ENCODE data around the gene BIRC5.
"Not testable (repeated sequence)": the region's sequence is repeated elsewhere in the genome, so short reads cannot be mapped to it uniquely, and the experiment has no call there.

BIRC5 gene

DNA sequence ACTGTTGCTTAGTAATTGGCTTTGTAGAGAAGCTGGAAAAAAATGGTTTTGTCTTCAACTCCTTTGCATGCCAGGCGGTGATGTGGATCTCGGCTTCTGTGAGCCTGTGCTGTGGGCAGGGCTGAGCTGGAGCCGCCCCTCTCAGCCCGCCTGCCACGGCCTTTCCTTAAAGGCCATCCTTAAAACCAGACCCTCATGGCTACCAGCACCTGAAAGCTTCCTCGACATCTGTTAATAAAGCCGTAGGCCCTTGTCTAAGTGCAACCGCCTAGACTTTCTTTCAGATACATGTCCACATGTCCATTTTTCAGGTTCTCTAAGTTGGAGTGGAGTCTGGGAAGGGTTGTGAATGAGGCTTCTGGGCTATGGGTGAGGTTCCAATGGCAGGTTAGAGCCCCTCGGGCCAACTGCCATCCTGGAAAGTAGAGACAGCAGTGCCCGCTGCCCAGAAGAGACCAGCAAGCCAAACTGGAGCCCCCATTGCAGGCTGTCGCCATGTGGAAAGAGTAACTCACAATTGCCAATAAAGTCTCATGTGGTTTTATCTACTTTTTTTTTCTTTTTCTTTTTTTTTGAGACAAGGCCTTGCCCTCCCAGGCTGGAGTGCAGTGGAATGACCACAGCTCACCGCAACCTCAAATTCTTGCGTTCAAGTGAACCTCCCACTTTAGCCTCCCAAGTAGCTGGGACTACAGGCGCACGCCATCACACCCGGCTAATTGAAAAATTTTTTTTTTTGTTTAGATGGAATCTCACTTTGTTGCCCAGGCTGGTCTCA is 11.2 kb downstream of the BIRC5 start:
- no peak for DNase-seq

DNA sequence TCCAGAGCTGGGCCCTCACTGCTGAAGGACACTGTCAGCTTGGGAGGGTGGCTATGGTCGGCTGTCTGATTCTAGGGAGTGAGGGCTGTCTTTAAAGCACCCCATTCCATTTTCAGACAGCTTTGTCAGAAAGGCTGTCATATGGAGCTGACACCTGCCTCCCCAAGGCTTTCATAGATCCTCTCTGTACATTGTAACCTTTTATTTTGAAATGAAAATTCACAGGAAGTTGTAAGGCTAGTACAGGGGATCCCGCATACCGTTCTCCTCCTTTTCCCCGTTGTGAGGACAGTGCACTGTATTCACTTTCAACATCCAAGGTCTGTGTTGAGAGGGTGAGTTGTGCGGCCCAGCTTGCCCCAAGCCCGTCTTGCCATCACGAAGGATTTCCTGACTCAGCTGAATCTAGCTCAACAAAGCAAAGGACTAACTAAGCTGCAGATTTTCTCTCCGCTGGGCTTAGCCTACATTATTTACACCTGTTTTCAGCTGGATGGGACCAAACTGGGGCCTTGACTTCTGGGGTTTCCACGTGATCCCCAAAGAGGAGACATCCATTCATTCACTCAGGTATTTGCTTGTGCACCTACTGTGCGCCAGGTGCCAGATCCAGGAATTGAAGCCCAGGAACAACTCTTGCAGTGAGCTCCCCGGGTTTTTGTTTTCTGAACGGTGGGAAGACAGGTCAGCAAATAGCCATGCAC is 12.2 kb downstream of the BIRC5 start:
- no peak for DNase-seq

- DNase-seq, result peak; percentile 75 to 88 (median 82)
Measured at GRCh38 chr17:78226759-78227454, 12.9 kb downstream of the BIRC5 start.

DNA sequence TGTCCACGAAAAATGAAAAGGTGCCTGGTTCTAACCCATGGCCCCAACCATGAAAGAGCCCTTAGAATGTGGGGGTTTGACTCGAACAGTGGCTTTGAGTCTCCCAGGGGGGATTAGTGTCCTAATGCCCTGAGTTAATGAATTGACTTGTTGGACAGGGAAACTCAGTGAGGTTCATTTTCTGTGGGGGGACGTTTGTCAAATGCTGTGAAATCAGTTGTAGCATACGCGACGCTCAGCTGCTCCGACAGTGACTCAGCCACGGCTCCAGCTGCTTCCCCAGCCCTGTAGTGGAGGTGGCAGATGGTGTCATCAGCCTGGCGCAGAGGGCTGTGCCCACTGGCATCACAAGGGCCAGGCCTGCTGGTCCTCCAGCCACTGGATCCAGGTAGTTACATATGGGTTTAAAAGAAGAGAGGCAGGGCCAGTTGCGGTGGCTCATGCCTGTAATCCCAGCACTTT is 13.4 kb downstream of the BIRC5 start:
- DNase-seq, result peak; percentile 85 to 93 (median 90)

DNA sequence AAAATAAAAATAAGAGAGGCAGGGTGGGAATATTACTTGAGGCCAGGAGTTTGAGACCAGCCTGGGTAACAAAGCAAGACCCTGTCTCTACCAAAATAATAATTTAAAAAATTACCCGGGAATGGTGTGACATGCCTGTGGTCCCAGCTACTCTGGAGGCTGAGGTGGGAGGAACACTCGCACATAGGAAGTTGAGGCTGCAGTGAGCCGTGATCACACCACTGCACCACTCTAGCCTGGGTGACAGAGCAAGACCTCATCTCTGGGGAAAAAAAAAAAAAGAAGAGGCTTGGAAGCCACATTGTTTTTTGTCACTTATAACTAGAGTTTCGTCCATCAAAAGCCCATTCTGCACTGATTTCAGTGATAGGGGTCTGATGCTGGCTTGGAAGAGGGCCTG is 14.1 kb downstream of the BIRC5 start:
- peak in 3 of 4 experiments; percentile 41 to 61 (median 52) for DNase-seq

- DNase-seq, result no peak
Measured at GRCh38 chr17:78230252-78230962, 16.4 kb downstream of the BIRC5 start.

GRCh38 chr17:78230996-78231935 is 17.2 kb downstream of the BIRC5 start, which contains the start of gene TMEM235:
TSS of gene TMEM235 (plus strand) at chr17:78231631. CDS start at chr17:78232024, 393 bp downstream.
- peak in 2 of 4 experiments; percentile 25 to 35 for DNase-seq

DNA sequence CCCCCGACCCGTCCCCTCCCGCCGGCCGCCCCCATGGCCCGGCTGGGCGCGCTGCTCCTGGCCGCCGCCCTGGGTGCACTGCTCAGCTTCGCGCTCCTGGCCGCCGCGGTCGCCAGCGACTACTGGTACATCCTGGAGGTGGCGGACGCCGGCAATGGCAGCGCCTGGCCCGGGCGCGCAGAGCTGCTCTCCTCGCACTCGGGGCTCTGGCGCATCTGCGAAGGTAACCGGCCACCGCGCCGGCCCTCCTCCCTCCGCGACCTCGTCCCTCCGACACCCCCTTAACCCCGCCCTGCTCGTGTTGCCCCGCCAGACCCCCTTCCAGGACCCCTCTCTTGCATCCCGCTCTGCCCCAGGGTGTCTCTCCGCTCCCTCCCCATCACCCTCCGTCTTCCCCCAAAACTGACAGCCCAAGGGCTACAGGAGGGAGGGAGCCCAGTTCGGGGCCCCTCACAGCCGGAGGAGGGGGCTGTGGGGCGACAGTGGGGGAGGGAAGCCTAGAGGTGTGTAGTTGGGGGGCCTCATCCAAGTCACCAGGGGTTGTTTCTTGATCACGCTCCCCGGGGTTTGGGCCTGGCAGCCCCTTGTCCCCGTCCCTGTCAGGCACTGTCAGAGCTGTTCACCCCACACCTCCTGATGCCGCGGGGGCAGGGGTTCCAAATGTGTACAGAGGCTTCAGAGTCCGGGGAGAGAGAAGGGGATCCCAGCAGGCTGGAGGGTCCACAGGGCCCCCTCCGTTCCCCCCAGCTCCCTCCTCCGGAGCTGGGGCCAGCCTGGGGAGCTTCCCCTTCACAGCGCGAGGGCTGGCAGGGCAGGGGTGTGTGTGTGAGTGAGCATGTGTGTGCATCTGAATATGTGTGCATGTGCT is 18.2 kb downstream of the BIRC5 start:
- DNase-seq, result peak in 3 of 4 experiments; percentile 39 to 71 (median 59)

- DNase-seq, result peak; percentile 54 to 77 (median 70)
Measured at GRCh38 chr17:78232859-78233173, 18.8 kb downstream of the BIRC5 start.

DNA sequence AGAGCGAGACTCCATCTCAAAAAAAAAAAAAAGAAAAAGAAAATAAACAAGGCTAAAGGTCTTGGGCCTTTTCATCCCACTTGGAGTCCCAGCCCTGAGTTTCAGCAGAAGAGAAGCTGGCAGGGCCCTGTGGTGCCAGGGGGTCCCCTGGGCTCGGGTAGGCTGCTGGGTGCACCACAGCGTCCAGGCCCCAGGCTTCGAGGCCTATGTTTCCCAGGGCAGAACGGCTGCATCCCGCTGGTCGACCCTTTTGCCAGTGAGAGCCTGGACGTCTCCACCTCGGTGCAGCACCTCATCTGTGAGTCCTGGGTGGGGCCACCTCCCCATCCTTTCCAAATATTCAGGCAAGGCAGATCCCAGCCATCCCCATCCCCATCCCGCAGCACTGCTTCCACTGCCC is 19.6 kb downstream of the BIRC5 start:
- DNase-seq, result no peak

DNA sequence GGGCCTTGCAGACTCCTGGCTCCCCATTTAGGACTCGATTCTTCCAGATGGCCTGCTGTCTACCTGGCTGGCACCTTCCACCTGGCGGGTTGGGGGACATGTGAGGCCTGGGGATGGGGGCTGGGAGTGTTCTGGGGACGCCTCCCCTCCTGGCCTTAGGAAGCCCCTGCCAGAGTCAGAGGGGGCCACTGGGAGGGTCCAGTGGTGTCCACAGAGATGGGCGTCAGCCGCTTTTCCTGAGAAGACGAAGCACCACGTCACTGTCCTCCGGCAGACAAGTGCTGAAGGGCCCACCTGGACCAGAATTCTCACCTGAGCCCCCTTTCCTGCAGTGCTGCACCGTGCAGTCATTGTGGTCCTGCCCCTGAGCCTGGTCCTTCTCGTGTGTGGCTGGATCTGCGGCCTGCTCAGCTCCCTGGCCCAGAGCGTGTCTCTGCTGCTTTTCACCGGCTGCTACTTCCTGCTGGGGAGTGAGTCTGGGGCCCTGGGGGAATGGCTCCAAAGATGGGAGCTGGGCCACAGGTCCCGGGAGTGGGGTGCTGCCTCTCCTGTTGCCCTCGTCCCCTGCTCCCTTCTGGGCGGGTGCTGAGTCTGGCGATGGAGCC is 20.3 kb downstream of the BIRC5 start:
- no peak for DNase-seq

- DNase-seq, result not testable (repeated sequence)
Measured at GRCh38 chr17:78235022-78235421, 21.0 kb downstream of the BIRC5 start.

- no peak for DNase-seq
Measured at GRCh38 chr17:78235885-78236284, 21.8 kb downstream of the BIRC5 start.

DNA sequence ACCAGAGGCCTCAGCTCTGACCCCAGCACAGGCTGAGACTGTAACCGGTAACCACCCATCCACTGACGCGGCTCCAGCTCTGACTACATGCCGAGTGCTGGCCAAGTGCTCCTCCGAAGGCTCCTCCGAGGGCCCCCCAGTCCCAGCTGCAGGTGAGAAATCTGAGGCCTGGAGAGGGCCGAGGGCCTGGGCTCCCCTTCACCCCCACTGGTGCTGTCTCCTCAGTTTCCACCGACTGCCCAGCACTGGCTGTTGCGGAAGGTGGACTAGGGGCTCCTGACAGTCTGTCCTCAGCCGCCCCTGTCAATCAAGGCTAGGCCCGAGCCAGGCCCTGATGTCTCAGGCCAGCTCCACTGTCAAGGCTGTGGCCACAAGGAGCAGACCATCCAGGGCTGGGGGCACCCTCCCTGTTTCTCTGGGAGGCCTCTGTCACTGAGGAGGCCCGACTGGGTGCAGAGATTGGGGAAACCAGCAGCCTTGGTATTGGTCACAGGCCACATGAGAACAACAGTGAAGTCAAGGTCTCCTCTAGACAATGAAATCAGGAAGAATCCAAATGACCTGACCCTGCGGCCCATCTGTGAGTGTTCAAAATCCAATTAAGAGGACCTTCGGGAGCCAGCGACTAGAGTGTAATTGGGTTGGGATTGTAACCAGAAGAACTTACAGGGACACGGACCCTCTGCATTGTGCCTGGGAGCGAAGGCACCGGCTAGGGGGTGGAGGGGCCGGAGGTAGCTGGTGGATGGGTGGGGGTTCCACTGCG is 22.5 kb downstream of the BIRC5 start:
- DNase-seq, result no peak

DNA sequence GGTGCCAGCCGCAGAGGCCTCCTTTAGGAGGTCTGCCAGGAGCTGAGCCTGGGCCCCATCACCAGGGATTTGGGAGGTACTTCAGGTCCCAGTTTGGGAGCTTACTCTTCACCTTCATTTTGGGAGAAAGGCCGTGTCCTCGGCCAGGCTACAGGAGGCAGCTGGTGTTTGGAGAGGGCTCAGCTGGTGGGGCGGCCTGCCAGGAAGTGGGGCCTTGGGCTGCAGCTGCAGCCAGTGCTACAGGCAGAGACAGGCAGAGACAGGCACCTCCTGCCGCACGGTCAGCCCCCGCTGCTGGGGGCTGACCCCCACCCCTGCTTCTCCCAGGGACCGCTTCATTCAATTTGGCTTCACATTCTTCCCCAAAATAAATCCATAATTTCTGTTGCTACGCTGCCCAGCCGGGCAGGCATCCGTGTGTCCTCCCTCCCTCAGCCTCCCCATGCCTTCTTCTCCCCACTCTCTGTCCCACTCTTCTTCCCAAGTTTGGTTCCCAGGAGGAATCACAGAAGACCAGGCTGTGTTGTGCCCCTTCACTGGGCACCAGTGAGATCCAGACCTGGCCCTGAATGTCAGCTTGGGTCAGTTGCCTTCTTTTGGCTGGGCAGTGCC is 23.5 kb downstream of the BIRC5 start:
- no peak for DNase-seq

GRCh38 chr17:78238823-78239488 is 24.9 kb downstream of the BIRC5 start:
- no peak for DNase-seq

DNA sequence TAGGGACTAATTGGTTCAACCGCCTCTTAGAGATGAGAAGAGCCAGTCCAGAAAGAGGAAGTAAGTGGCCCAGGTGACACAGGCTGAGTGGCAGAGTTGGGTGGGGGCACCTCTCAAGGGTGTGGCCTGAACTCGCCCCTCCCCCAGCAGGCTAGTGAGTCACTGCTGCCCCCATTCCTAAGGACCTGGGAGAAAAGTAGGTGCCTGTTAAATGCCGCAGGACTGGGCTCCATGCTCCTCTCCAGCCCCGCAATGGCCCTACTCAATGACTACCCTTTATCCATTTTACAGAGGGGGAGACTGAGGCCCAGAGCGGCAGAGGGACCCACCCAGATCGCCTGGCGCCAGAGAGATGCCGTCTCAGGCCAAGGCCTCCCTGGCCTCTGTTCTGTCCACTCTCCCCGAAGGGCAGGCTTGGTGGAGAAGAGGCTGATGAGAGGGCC is 25.5 kb downstream of the BIRC5 start:
- peak in 1 of 4 experiments; percentile 27 for DNase-seq
